GM18909 (cell line): ENCODE measurements around the gene C7orf57.
"Not testable (repeated sequence)": the region's sequence is repeated elsewhere in the genome, so short reads cannot be mapped to it uniquely, and the experiment has no call there.

Experiments used
- ATAC-seq: cut with Tn5 transposase; IDR thresholded peaks from one replicate; pipeline ENCODE4 v1.9.1; 2021; ENCODE audit warnings: mild to moderate bottlenecking; ENCODE audit not compliant: unreplicated experiment, poor library complexity

C7orf57 gene

GRCh38 chr7:48035301-48035966 is at the start of gene C7orf57:
TSS of gene C7orf57 (plus strand) at chr7:48035543. CDS start at chr7:48036309, 766 bp downstream.
- peak; percentile 98 for ATAC-seq

- no peak for ATAC-seq
Observed at GRCh38 chr7:47988496-47989386, 46.6 kb upstream of the C7orf57 start.

- ATAC-seq = not testable (repeated sequence)
Observed at GRCh38 chr7:47989607-47990400, 45.5 kb upstream of the C7orf57 start.

GRCh38 chr7:47990592-47990991 is 44.8 kb upstream of the C7orf57 start:
- ATAC-seq = no peak

- no peak for ATAC-seq
Observed at GRCh38 chr7:47991270-47991669, 44.1 kb upstream of the C7orf57 start.

- peak; percentile 99 for ATAC-seq
Observed at GRCh38 chr7:47991741-47992311, 43.5 kb upstream of the C7orf57 start.

- ATAC-seq = no peak
Observed at GRCh38 chr7:47992446-47992845, 42.9 kb upstream of the C7orf57 start.

GRCh38 chr7:47999413-47999812 is 35.9 kb upstream of the C7orf57 start:
- ATAC-seq = no peak

GRCh38 chr7:48000164-48000563 is 35.2 kb upstream of the C7orf57 start:
- not testable (repeated sequence) for ATAC-seq

- no peak for ATAC-seq
Observed at GRCh38 chr7:48004032-48004431, 31.3 kb upstream of the C7orf57 start.

- ATAC-seq = no peak
Observed at GRCh38 chr7:48004638-48005037, 30.7 kb upstream of the C7orf57 start.

- ATAC-seq = no peak
Observed at GRCh38 chr7:48006866-48007265, 28.5 kb upstream of the C7orf57 start.

GRCh38 chr7:48009257-48009656 is 26.1 kb upstream of the C7orf57 start:
- ATAC-seq = no peak

GRCh38 chr7:48009954-48010353 is 25.4 kb upstream of the C7orf57 start:
- ATAC-seq = no peak

- no peak for ATAC-seq
Observed at GRCh38 chr7:48011323-48011722, 24.0 kb upstream of the C7orf57 start.

GRCh38 chr7:48011951-48012350 is 23.4 kb upstream of the C7orf57 start:
- ATAC-seq = no peak

- no peak for ATAC-seq
Observed at GRCh38 chr7:48016641-48017040, 18.7 kb upstream of the C7orf57 start.

- no peak for ATAC-seq
Observed at GRCh38 chr7:48017674-48018073, 17.7 kb upstream of the C7orf57 start.

GRCh38 chr7:48025624-48026023 is 9.7 kb upstream of the C7orf57 start:
- no peak for ATAC-seq

- ATAC-seq = no peak
Observed at GRCh38 chr7:48028938-48029337, 6.4 kb upstream of the C7orf57 start, which contains the start of gene SUN3. TSS of gene SUN3 (minus strand) at chr7:48029107. CDS start at chr7:48028938, 169 bp downstream.
